GM23338 (cell line): ENCODE results near the gene HSPD1.

Source experiments
- CREB1 ChIP-seq: fragments of 250-450 bp; sonication (Bioruptor Pico); IDR thresholded peaks from 2 replicates; pipeline ENCODE4 v1.5.0; 2020; ENCODE audit warnings: low read depth, mild to moderate bottlenecking, moderate library complexity
- EZH2 ChIP-seq: fragments of 200-600 bp; sonication (generic); IDR thresholded peaks from one replicate; pipeline ENCODE4 v1.8.0; 2017; ENCODE audit warnings: antibody characterized with exemption, mild to moderate bottlenecking, low read depth; ENCODE audit not compliant: unreplicated experiment
- EZH2phosphoT487 ChIP-seq: fragments of 200-600 bp; sonication (generic); IDR thresholded peaks from one replicate; pipeline ENCODE4 v1.8.1; 2018; ENCODE audit warnings: antibody characterized with exemption; ENCODE audit not compliant: unreplicated experiment
- NANOG ChIP-seq: IDR thresholded peaks from 2 replicates; pipeline ENCODE4 v1.6.1; 2016; ENCODE audit warnings: antibody characterized with exemption, borderline replicate concordance
- POLR2AphosphoS5 ChIP-seq: IDR thresholded peaks from 2 replicates; pipeline ENCODE4 v1.6.1; 2016; ENCODE audit warnings: antibody characterized with exemption, low read depth
- TF ChIP-seq, protein P1 (sequence below), 2 experiments: fragments of 200-600 bp in 1 of 2; sonication (generic) in 1 of 2; conservative IDR thresholded peaks; 2 replicates each; pipeline versions ENCODE4 v1.5.1 to v1.6.1; 2016 to 2017; ENCODE audit warnings: antibody characterized with exemption in 2 of 2, low read depth in 2 of 2, mild to moderate bottlenecking in 2 of 2, moderate library complexity in 1 of 2
- TF ChIP-seq, protein P2 (sequence below): IDR thresholded peaks from one replicate; pipeline ENCODE4 v1.6.1; 2018; ENCODE audit warnings: antibody characterized with exemption; ENCODE audit not compliant: unreplicated experiment

DNA sequence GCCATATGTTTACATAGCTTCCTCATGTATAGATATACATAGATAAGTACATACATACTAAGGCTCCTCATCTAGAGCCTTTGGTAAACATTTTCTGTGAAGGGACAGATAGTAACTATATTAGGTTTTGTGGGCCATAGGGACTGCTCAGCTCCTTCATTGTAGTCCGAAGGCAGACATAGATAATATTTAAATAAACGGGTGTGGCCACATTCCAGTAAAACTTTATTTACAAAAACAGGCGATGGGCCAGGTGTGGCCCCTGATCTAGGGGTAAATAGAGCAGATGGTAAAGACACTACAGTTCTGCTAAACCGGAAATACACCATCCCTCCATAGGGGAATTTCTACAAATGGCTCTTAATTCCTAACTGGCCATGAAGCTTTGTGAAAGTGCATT is 39.0 kb downstream of the HSPD1 start:
- TF ChIP-seq EZH2phosphoT487 (no peak), POLR2AphosphoS5 (no peak), CREB1 (CRISPR knock-in tag) (no peak), EZH2 (no peak), NANOG (no peak)
- TF ChIP-seq, protein P1, sequence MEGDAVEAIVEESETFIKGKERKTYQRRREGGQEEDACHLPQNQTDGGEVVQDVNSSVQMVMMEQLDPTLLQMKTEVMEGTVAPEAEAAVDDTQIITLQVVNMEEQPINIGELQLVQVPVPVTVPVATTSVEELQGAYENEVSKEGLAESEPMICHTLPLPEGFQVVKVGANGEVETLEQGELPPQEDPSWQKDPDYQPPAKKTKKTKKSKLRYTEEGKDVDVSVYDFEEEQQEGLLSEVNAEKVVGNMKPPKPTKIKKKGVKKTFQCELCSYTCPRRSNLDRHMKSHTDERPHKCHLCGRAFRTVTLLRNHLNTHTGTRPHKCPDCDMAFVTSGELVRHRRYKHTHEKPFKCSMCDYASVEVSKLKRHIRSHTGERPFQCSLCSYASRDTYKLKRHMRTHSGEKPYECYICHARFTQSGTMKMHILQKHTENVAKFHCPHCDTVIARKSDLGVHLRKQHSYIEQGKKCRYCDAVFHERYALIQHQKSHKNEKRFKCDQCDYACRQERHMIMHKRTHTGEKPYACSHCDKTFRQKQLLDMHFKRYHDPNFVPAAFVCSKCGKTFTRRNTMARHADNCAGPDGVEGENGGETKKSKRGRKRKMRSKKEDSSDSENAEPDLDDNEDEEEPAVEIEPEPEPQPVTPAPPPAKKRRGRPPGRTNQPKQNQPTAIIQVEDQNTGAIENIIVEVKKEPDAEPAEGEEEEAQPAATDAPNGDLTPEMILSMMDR (conservative IDR thresholded peaks at IDR 0.05; ENCODE audit: low read depth in 2 of 2) = no peak
- TF ChIP-seq, protein P2, sequence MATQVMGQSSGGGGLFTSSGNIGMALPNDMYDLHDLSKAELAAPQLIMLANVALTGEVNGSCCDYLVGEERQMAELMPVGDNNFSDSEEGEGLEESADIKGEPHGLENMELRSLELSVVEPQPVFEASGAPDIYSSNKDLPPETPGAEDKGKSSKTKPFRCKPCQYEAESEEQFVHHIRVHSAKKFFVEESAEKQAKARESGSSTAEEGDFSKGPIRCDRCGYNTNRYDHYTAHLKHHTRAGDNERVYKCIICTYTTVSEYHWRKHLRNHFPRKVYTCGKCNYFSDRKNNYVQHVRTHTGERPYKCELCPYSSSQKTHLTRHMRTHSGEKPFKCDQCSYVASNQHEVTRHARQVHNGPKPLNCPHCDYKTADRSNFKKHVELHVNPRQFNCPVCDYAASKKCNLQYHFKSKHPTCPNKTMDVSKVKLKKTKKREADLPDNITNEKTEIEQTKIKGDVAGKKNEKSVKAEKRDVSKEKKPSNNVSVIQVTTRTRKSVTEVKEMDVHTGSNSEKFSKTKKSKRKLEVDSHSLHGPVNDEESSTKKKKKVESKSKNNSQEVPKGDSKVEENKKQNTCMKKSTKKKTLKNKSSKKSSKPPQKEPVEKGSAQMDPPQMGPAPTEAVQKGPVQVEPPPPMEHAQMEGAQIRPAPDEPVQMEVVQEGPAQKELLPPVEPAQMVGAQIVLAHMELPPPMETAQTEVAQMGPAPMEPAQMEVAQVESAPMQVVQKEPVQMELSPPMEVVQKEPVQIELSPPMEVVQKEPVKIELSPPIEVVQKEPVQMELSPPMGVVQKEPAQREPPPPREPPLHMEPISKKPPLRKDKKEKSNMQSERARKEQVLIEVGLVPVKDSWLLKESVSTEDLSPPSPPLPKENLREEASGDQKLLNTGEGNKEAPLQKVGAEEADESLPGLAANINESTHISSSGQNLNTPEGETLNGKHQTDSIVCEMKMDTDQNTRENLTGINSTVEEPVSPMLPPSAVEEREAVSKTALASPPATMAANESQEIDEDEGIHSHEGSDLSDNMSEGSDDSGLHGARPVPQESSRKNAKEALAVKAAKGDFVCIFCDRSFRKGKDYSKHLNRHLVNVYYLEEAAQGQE = no peak
